Measurements from ENCODE around the gene CD300LG. TPM values are rescaled to one million over a fixed set of nuclear protein-coding genes. Genes with fewer than 3 reads are reported as not detected.
"Not testable (repeated sequence)": the region's sequence is repeated elsewhere in the genome, so short reads cannot be mapped to it uniquely, and the experiment has no call there.

The CD300LG gene
- total RNA-seq, 1 donor from 2014 or later: 17.5 TPM

DNA sequence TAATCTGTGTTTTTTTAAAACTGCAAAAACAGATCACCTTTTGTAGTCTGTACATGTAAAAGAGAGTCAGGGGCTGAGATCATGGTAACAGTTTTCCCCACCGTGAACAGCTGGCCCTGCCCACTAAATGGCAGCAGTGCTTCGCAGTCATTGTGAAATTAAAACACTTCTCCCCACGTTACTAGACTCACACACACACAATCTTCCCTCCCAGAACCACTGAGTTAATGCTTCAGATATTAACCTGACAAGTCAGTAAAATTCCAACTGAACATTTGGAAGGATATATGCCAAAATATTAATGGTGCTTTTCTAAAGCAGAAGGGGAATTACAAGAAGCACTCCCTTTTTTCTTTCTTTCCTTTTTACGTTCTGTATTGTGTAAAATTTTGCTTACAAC, 1.2 kb upstream of the CD300LG start:
- ATAC-seq (ENCODE audit: poor library complexity): no peak
- no peak for DNase-seq
- intact Hi-C loops (cut with DNase I): loop anchor here (5.0 to 10.0 kb wide), 2 partner anchors 68 to 151 kb away; partner anchors contain the start of gene DUSP3

DNA sequence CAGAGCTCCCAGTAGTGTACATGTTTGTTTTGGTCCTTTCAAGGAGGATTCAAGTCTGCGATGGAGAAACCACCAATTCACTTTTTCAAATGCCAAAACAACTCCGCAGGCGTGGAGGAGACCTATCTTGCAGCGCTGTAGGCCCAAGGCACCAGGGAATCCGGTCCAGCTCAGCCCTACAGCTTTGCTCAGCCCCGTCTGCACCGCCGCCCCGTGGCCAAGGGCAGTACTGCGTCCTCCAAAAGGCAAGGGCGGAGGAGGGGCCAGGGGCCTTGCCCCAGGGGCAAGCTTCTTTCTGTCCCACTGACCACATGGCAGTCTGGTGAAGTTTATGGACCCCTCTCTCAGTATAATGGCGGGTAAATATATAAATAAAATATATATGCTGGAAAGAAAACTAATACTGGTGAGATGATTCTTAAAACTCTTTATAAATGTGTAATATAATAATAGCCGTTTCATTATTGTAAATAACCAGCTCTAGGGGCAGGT, 709 bp upstream of the CD300LG start:
- DNase-seq: peak; percentile 94
- intact Hi-C loops (cut with DNase I): loop anchor here (5.0 to 10.0 kb wide), 2 partner anchors 69 to 151 kb away; partner anchors contain the start of gene DUSP3
- peak; percentile 98 for ATAC-seq (ENCODE audit: poor library complexity)

DNA sequence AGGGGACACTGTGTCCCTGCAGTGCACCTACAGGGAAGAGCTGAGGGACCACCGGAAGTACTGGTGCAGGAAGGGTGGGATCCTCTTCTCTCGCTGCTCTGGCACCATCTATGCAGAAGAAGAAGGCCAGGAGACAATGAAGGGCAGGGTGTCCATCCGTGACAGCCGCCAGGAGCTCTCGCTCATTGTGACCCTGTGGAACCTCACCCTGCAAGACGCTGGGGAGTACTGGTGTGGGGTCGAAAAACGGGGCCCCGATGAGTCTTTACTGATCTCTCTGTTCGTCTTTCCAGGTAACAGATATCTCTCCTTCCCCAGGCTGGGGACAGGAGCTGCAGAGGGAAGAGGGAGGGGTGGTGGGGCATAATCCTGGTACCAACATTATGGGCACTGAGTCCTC, 1.6 kb downstream of the CD300LG start:
- no peak for DNase-seq
- intact Hi-C loops (cut with DNase I): loop anchor here (5.0 to 10.0 kb wide), 2 partner anchors 71 to 154 kb away; partner anchors contain the start of gene DUSP3
- no peak for ATAC-seq (ENCODE audit: poor library complexity)

DNA sequence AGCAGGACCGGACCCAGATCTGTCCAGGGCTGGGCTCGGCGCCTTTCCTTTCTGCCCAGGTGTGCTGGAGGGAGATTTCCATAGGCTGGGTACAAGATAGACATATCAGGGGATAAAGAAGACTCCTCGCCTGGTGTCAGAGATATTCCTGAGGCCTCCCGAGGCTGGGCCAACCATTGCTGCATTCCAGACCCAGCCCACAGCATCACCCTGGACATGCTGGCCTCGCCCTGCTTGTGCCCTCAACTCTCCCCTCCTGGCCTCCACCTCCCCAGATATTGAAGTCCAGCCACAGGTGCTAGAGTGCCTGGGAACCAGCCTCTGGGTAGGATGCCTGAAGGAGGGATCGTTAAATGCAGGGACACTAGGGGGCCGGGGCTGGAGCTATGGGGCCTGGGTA, 2.1 kb downstream of the CD300LG start:
- intact Hi-C loops (cut with DNase I): loop anchor here (5.0 to 10.0 kb wide), 2 partner anchors 72 to 154 kb away; partner anchors contain the start of gene DUSP3
- no peak for ATAC-seq (ENCODE audit: poor library complexity)
- no peak for DNase-seq

DNA sequence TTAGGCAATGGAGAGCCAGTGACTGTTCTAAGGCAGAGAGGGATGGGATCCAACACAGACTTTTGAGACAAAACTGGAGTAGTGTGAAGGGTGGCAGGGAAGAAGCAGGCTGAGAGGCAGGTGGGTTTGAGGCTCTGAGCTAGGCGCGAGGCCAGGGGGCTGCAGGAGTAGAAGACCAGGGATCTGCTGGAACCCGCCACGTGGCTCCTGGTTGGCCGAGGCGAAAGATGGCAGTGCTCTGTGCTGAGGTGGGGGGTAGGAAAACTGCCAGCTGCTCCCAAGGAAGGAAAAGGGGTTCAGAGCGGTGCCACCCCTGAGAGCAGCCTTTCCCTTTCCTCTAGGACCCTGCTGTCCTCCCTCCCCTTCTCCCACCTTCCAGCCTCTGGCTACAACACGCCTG, 5.6 kb downstream of the CD300LG start:
- intact Hi-C loops (cut with DNase I): no loop called here
- ATAC-seq (ENCODE audit: poor library complexity): no peak
- no peak for DNase-seq

DNA sequence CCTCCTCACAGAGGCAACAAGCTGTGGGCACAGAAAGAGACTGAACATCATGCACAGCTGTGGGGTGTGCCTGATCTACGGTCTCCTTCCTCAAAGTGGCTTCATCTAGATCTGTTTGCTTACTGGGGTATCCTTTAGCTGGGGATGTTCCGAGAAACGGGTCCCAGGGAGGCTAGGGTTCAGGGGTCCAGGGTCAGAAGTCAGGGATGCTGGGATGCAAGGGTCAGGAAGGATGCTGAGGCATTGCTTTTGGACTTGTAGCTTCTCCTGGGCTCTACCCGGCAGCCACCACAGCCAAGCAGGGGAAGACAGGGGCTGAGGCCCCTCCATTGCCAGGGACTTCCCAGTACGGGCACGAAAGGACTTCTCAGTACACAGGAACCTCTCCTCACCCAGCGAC, 6.6 kb downstream of the CD300LG start:
- intact Hi-C loops (cut with DNase I): no loop called here
- ATAC-seq (ENCODE audit: poor library complexity): no peak
- no peak for DNase-seq

DNA sequence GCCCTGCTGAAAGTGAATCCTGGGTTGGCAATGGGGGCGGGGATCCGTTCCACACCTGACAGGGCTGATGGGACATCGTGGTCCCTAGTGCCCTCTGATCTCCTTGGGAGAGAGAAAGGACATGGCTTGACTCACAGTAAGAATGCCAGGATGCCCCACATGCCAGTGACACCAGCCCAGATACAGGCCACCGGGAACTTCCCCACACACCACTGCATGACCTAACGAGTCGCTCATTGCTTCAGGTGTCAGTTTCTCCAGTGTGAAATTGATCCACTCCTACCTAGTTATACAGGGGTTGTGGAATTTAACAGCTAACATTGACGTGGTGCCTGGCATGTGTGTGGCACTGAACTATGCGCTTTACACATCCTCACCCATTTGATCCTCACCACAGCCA, 7.5 kb downstream of the CD300LG start:
- ATAC-seq (ENCODE audit: poor library complexity) (peak; percentile 6), DNase-seq (no peak)
- intact Hi-C loops (cut with DNase I): no loop called here

DNA sequence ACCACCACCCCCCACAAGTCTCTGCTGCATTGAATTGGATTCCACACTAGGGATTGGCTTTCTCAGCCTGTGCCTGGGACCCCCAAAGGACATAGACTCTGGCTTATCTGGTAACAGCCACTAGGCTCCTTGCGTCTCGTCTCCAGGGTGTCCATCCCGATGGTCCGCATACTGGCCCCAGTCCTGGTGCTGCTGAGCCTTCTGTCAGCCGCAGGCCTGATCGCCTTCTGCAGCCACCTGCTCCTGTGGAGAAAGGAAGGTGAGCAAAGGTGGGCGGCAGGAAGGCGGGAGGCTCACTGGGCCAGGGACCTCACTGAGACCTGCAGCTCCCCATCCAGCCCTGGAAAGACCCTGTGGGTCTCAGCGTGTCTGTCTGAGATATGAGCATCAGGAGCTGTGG, 8.1 kb downstream of the CD300LG start:
- intact Hi-C loops (cut with DNase I): no loop called here
- ATAC-seq (ENCODE audit: poor library complexity): no peak

DNA sequence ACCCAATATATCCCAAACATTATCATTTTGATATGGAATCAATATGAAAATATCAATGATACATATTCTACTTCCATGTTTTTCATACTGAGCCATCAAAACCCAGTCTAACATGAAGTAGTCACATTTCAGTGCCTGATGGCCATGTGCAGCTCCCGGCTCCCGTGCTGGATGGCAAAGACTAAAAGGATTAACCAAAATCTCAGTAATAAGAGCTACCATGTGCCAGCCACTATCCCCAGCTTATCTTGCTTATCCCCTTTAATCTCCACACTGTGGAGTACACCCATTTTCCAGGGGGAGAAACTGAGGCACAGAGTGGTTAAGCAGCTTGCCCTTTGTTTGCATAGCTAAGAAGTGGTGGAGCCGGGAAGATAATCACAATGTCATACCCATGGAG, 9.2 kb downstream of the CD300LG start:
- intact Hi-C loops (cut with DNase I): no loop called here
- no peak for ATAC-seq (ENCODE audit: poor library complexity)
- DNase-seq: no peak

More for the DNA sequence above, 8.1 kb downstream of the CD300LG start:
- DNase-seq: no peak

DNA sequence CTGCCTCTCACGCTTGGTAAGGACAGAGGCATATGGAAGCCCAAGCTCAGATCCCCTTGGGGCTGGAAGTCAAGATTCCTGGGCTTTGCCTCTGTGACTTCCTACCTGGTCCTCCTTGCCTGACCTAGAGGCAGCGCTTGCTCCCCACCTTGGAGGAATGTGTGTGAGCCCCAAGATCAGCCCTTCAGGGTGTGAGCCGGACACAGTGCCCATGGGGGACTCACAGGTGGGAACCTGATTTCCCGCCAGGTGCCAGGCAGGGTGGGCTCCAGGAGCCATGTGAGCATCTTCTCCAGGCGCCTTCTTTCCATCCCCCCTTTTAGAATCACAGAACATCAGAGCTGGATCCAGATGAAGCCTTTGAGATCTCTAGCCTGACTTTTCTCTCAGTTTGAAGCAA, 10.2 kb downstream of the CD300LG start:
- DNase-seq (no peak), ATAC-seq (ENCODE audit: poor library complexity) (no peak)
- intact Hi-C loops (cut with DNase I): no loop called here

DNA sequence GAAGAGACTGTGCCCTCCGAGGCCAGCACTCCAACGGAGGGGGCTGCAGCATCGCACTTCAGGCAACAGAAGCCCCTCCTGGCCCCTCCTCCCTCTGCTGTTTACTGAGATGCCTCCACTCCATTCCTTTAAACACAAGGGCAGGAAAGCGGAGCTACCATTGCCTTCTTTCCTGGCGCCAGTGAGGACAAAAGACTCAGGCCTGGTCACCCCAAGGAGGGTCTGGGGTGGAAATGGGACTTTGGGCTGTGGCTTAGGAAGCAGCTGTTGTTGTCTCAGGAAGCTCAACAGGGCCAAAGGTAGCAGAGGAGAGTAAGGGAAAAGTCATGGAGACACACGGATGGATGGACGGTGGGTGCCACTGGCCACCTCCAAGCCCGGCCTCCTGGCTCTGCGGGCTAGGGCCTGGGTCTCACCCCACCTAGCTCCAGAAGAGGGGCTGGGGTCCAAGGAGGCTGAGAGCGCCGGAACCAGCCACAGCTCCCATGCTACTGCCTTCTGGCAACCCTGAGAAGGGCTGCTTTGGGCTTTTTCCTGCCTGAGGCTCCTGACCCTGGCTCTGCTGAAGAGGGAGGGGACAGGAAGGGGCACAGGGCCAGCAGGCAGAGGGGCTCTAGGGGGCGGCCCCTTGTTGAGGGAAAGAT, 11.1 kb downstream of the CD300LG start:
- DNase-seq (no peak), ATAC-seq (ENCODE audit: poor library complexity) (no peak)
- intact Hi-C loops (cut with DNase I): no loop called here

DNA sequence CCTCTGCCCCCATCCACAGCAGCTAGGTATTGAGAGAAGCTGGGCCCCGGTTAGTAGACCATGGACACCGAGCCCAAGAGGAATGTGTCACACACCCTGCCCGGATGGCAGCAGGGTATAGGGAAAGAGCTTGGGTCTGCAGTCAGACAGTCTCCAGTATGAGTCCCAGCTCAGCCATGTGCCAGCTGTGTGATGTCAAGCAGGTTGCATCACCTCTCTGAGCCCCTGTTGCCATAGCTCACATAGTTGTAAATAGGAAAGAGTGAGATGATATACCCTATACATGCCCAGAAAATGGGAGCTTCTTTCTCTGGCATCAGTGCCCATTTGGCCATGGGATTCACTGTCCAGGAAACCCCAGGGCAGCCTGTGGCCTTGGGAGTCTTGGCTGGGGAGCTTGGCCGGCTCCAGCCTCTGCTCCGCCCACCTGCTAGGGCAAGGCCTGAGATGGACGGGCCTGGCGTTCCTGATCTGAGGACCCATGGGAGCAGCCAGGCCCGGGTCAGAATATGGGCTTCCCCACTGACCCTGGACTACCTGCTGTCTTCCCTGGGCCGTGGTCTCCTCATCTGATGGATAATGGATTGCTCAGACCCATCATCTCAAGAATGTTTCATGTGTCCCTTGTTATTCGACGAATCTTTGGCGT, 13.2 kb downstream of the CD300LG start:
- ATAC-seq (ENCODE audit: poor library complexity) (peak; percentile 20), DNase-seq (no peak)
- intact Hi-C loops (cut with DNase I): no loop called here

DNA sequence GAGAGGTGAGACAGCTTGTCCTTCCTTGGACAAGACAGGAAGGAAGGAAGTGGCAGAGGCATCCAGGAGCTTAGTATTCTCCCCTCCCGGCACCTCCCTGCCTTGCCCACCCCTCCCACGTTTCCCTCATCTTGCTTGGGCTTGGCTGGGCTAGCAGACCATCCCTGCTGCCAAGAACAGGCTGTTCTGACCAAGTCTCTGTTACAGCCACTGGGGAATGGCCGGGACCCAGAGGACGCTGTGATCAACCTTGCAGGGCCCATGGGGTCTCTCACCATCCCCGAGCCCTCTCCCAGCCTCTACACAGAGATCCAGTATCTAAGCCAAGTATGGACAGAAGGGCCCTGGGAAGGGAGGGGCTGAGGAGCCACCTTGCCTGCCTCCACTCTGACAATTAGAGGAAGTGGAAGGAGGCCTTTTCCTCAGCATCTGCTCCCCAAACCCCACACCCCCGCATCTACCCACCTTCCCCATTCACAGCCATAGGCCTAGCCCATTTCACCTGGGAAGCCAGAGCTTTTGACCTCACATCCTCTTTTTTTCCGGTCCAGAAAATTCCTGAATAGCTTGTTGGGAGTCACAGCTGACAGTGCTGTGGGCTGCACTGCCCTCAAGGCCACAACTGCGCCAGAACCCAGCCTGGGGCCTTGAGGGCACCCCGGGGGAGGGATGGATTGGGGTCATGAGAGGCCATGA, 14.1 kb downstream of the CD300LG start:
- DNase-seq (peak; percentile 71), ATAC-seq (ENCODE audit: poor library complexity) (peak; percentile 81)
- intact Hi-C loops (cut with DNase I): no loop called here

DNA sequence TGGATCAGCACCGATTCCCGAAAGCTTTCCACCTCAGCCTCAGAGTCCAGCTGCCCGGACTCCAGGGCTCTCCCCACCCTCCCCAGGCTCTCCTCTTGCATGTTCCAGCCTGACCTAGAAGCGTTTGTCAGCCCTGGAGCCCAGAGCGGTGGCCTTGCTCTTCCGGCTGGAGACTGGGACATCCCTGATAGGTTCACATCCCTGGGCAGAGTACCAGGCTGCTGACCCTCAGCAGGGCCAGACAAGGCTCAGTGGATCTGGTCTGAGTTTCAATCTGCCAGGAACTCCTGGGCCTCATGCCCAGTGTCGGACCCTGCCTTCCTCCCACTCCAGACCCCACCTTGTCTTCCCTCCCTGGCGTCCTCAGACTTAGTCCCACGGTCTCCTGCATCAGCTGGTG, 15.0 kb downstream of the CD300LG start:
- ATAC-seq (ENCODE audit: poor library complexity) (peak; percentile 3), DNase-seq (no peak)
- intact Hi-C loops (cut with DNase I): no loop called here

DNA sequence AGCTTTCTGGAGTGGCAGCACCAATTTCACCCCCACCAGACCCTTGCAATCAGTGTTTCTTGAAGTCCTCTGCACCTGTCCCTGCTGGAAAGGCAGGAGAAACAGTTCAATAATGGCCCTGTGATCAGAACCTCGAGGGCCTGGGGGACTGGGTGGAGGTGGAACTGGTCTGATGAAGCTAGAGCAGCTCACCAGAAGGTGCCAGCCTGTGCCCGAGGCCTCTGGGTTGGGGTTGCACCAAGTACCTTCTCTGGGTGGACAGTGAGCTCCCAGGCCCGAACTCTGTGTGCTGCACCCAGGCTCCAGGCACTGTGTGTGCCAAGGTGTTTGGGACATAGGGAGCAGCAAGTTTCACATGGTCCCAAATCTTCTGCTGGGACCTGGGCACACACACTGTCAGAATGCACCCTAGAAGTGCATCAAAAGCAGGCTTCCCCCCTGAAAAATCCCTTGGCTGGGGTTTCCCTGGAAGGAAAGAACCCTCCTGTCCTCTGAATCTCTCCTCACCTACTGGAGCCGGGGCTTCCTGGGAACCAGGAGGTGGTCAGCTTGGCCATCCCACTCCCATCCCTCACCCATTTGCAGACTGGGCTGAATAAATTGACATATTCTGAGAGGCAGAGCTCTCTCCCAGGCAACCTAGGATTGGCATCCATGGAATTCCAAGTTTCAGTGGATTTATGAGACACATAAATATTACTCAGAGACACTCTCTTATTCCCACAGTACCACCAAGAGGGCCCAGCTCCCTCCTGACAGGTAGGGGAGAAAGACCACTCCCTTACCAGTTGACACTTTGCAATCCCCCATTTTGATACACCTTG, 17.4 kb downstream of the CD300LG start:
- DNase-seq: no peak
- intact Hi-C loops (cut with DNase I): no loop called here
- no peak for ATAC-seq (ENCODE audit: poor library complexity)

DNA sequence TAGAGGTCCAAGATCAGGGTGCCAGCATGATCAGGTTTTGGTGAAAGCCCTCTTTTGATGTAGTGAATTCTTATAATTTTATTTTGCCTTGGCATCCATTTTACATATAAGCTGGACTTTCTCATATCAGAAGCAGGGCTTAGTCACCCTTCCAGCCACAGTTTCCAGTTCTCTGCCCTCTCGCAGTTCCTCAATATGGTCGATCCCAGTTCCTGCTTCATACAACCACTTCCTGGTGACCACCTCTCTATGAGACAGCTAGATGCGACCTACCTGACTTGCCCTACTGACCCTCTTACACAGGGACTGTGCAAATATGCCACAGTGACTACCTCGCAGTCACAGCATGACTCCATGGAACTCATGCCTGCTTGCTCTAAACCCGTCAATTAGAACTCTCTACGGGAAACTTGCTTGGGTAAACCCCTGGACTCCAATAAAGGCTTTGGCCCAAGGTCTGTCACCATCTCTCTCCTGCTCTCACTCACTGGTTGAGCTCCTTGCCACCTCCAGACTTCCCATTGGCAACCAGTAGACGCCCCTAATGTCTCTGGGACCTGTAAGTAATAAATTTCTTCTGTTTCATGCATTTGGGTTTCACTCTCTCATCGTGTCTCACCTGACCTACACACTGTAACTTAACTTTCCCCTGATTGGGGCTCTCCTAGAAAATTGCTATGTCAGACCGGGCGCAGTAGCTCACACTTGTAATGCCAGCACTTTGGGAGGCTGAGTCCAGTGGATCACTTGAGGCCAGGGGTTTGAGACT, 21.4 kb downstream of the CD300LG start:
- intact Hi-C loops (cut with DNase I): no loop called here
- DNase-seq: no peak
- ATAC-seq (ENCODE audit: poor library complexity): no peak

DNA sequence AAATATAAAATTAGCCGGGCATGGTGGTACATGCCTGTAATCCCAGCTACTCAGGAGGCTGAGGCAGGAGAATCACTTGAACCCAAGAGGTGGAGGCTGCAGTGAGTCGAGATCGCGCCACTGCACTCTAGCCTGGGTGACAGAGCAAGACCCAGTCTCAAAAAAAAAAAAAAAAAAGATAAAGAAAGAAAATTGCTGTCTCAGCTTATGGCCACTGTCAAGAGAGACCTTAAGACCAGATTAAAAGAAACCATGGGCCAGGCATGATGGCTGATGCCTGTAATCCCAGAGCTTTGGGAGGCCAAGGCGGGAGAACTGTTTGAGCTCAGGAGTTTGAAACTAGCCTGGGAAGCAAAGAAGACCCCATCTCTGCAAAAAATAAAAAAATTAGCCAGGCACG, 22.1 kb downstream of the CD300LG start:
- intact Hi-C loops (cut with DNase I); ATAC-seq (ENCODE audit: poor library complexity); DNase-seq: not testable (repeated sequence)
